CD4-positive, alpha-beta T cell treated with Interleukin-17A for 4 hours (primary cell): ENCODE measurements around the gene CLRN3.

Experiments used
- DNase-seq: peaks from one replicate; pipeline ENCODE4 v3.0.0-alpha.2; 2020; ENCODE audit warnings: mixed read lengths

CLRN3 gene, protein sequence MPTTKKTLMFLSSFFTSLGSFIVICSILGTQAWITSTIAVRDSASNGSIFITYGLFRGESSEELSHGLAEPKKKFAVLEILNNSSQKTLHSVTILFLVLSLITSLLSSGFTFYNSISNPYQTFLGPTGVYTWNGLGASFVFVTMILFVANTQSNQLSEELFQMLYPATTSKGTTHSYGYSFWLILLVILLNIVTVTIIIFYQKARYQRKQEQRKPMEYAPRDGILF

DNA sequence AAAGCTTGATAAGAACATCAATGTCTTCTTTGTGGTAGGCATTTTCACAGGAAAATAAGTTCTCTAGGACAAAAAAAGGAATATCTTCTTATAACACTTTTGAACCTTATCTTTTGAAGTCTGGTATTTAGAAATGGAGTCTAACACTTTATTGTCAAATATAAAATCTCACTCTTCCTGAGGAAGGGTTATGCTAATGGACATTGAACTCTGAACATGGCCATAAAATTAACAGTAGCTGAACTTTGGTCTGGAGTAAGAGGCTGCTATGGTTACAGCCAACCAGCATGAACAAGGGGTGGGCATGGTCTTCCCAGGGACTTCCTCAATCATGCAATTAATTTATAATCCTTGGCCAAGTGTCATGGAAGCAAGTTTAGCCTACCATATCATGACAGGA lies at the start of gene CLRN3:
Gene CLRN3, minus strand, starts transcription at position 199 of the 400 bp plus-strand sequence. Its CDS starts 157 bp downstream, at position 42.
- DNase-seq, result no peak

DNA sequence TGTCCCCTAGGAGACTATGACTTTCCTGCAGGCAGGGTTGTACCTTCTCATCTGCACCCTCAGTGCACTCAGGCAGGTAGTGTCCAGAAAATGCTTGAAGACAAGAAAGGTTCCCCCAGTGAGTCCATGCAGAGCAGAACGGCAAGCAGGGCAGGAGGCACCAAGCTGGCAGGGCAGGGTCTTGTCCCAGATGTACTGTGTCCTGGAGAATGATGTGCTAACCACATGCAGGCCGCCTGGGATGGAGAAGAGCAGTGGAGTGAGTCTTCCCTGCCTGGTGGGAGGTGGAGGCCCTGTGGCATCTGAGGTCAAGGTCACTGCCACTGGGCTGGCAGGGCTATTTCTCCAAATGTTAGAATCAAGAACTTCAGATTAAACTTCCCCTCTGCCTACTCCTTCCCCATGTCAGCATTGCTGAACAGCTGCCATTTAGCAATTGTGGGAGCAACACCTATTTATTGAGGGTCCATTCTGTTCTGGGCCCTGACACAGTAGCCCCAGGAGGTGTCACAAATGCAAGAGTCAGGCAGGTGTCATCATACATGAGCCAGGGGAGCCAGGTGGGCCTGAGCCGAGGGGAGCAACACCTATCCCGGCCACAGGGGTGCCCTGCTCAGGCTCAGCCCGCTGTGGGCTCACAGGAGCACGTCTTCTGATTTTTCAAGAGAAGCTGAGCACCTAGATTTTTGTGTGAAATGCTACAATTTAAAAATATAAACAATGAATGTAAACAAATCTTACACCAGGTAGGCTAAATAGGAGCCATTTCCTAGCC lies 48.3 kb upstream of the CLRN3 start:
- DNase-seq, result no peak

DNA sequence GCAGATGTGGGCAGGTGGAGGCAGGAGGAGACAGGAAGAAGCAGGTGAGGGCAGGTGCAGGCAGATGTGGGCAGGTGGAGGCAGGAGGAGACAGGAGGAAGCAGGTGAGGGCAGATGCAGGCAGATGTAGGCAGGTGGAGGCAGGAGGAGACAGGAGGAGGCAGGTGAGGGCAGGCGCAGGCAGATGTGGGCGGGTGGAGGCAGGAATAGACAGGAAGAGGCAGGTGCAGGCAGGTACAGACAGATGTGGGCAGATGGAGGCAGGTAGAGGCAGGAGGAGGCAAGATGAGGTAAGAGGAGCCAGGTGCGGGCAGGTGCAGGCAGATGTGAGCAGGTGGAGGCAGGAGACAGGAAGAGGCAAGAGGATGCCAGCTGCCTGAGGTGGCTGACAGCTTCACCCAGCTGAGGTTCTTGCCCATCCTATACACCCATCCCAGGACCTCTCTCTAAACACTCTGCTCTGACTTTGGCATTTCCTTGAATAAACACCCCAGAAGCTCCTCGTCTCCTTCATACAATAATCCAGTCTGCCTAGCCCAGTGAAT lies 47.1 kb upstream of the CLRN3 start:
- DNase-seq, result no peak

DNA sequence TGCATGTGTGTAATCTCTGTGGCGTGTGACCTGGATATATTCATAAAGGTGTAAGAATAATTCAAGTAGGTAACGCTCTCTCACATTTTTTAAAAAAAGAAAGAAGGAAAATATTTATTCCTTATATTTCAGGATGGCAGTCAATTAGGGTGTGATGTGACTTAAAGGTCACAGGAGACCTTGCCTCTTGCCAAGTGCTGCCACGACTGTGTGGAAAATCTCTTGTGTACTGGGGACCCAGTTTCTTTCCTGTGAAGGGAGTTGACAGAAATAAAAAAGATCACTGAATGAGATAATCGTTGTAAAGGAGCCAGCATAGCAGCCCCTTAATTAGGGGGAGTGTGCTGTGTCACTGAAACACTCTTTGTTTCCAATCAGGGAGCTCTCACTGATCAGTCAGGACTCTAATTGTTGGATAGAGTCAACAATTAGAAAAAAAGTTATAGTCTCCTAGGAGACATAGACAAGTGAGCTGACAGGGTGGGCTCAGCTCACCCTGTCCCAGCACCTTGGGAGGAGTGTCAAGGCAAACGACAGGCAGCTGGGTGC lies 45.2 kb upstream of the CLRN3 start:
- no peak for DNase-seq

DNA sequence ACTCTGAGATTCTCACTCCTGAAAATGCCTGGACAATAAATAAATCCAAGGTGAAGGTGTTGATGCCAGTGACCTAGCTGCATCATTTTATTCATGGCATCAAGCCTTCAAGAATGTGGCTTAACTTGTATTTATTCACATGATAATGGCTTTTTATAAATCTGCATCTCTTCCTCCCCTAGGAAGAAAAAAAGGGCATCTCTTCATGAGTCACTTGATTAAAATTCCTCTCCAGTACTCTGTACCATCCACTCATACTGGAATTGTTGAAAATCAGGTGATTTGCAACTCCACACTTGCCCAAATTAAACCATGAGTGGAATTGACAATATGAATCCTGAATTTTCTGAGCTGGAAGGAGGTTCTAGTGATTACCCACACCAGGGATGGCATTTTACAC lies 44.3 kb upstream of the CLRN3 start:
- no peak for DNase-seq

DNA sequence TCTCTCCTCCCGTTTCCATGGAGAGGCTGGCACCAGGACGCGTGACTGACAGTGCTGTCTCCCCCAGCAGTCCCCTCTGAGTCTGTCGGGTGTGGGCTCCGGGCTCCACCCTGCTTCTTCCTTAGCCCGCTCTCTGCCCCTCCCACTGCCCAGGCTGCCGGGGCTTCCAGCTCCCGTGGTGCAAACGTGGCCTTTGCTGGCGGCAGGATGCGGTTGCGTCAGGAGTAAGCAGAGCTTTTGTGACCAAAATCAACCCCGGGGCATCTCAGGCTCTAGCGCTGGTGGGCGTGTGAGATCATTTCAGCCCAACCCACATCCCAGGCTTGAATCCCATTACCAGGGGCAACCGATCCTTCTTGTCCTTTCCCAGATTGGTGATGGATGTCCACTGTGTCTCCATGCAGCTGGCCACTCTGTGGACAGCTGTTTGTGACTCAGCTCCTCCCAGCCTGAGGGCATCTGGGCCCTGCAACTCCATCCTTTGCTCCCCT lies 42.4 kb upstream of the CLRN3 start:
- DNase-seq, result no peak

DNA sequence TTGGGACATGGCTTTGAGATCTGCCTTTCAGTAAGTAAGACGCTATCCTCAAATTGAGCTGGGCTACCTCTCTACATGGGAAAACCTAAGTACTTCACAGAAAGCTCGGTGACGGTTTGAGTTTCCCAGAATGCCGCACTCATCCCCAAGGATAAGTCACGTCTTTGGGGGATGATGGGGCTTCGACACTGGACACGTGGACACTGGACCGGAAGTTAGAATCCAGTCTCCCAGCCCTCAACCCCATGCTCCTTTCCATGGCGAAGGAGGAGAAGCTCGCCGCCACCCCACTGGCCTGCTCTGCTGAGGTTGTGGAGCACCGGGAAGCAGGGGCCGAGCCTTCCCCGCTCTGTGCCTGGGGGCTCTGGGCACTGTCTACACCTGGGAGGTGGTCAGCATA lies 41.6 kb upstream of the CLRN3 start:
- DNase-seq, result no peak

DNA sequence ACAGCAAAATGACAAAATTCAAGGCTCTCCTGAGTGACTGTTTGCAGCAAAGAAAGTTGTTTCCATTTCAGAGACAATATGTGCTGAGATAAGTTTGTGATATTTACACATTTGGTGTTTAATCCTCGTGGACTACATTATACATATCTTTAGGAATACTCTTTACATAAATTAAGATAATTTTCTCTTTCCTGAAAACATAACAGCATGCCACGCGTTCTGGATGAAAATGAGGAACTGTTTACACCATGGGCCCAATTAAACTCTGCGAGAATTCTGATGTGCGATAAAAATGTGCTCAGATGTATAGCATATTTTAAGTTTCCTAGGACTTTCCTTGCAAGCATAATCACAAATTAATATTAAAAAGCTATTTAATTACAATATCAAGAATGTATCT lies 40.5 kb upstream of the CLRN3 start:
- DNase-seq, result no peak

DNA sequence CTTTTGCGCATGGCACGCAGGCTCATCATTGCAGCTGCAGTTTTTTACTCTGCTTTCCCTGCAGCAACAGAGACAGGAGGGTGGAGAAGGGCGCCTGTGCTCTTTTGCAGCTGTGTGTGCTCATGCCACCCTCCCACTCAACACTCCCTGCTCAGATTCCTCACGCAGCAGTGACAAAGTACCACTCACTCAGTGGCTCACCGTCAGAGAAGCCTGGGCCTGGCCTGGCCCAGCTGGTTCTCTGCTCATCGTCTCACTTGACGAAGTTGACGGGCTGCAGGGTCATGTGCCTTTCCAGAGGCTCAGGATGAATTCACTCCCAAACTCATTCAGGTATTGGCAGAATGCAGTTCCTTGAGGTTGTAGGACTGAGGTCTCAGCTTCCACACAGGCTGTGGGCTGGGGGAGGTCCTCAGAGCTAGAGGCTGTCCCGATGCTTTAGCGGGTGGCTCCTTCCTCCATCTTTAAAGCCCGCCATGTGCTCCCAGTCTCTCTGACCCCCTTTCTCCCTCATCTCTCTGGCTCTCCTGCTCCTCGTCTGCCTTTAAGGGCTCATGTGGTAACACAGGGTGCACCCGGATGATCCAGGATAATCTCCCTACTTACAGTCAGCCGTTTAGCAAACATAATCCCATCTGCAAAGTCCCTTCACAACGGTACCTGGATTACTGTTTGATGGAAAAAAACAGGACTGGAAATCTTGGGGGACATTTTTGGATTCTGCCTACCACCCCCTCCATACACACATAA lies 40.0 kb upstream of the CLRN3 start:
- no peak for DNase-seq

DNA sequence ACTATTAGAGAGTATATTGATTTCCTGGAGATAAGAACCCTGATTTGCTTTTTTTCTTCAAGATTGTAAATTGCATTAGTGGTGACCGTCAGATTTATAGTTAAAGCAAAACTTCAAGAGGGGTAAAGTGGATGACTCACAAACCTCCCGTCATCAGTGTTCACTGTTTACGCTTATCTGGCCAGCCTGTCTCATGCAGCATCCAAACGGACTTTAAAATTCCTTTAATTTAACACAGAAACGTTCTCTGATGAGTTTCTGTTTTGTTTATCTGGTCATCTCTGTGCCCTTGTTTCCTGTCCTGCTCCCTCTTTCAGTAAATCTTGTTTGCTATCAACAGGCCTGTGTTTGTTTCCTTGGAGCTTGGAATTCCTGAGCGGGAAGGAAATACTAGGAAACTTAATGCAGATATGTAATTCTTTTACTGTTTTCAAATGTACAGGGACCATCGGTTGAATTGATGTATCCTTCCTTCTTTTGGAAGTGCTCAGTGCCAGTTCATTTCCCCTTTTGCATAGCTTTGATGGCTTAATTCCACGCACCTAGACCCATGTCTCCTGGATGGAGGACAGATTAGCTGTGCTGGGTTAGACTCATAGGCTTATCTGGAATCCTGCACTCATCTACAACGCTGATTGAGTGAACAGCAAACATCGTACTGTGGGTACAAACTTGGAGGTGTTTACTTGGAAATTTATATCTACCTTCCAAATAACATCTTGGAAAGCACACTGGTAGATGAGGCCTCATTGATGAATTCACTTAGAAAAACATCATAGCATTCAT lies 35.5 kb upstream of the CLRN3 start:
- DNase-seq, result no peak

DNA sequence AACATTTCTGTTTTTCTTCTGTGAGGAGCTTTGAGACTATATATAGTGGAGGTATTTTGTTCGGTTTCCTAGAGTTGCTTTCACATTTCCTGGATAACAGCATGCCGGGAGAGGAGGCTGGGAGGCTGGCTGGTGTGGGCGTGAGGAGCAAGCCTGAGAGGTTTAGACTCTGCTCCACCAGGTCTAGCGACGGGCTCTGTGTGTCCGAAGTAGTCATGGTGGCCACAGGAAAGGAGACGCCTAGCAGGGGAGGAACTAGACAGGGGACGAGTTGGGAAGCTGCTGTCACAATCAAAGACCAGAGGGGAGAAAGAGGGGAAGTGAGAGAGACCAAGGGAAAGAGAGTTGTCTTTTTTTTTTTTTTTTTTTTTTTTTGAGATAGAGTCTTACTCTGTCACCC lies 33.7 kb upstream of the CLRN3 start:
- DNase-seq, result no peak

DNA sequence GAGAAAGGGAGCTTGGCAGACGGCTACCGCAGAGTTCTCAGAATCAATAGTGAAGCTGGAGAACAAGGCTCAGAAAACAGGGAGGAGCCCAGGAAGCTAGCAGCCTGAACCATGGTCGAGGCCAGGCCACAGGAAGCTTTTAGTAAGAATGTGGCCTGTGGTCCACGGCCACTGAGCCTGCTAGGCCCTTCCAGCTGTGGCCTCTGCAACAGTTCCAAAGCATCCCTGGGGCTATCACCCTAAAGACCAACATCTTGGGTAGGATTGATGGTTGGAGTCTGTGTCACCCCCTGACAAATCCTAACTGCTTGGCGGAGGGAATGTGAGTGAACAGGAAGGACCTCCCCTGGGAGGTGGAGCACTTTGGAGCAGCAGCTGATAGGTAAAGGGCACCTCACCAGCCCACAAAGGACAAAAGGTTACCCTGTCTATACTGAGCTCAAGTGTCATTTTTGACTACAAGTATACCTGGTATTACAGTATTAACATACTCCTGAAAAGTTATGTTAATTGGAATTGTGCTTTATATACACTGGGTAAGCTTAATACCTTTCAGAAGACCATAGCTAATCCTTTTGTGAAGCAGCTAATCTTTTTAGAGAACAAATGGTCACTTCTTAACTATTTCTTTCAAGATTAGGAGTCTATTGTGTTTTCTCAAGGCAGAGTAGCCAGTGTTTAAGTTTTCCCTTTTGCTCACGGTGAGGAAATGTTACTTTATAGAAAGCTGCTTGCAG lies 32.9 kb upstream of the CLRN3 start:
- DNase-seq, result no peak

DNA sequence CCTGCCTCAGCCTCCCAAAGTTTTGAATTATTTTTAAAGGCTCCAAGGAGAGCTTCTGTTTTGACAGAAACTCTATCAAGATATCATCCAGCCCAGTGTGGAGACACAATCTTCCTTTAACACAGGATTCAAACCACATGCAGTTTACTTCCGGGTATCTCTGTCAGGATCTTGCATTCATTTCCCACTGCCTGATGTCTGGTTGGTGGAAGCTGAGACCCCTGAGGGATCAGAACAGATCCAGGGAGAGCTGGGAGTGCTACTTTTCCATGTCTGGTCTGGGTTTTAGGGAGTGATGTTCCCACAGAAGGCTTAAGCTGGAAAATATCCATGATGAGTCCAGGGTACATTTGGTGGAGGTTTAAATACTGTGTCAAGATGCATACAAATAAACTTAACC lies 30.9 kb upstream of the CLRN3 start:
- no peak for DNase-seq

DNA sequence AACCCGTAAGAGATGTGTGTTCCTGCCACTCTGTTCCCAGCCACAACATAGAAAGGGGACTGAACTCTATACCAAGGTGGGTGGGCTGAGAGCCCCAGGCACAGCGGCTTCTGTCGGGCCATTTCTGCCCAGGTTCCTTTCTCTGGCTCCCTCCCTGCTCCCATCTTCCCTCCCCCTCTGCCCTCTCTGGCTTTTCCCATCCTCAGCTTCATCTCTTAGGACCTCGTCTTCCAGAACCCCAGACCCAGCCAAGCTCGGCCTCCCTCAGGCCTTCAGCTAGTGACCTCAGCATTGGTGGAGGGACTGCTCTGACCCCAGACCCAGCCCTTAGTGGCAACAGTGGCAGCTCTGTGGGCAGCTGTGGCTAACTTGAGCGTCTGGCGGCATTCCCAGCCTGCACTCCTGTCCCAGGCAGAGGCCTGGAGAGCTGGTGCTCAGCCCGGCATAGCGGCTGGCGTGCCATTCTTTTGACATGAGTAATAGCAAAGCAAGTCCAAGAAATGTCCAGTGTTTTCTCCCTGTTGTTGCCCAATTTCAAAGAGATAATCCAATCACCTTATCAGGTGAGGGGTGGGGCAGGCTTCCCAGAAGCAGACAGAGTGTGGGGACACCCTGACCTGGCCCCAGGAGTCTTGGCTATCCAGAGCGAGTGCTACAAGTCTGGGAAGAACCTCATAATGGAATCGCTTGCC lies 30.1 kb upstream of the CLRN3 start:
- no peak for DNase-seq

DNA sequence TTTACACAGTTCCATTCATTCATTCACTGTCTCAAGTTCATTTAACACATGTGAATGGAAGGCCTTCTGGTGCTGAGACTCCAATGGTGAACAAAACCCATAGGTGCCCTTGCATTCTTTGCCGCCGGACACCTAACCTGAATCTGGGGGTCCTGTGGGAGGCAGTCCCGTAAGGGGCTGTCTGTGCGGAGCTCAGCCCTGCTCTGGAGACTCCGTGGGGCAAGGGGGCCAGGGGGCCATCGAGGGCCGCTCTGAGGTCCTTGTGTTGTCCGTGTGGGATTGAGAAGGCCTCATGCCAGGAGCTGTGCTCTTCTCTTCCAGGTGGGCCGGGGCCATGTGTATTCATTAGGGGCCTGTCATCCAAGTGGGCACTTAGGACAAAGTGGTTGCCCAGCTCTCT lies 29.5 kb upstream of the CLRN3 start:
- DNase-seq, result no peak

DNA sequence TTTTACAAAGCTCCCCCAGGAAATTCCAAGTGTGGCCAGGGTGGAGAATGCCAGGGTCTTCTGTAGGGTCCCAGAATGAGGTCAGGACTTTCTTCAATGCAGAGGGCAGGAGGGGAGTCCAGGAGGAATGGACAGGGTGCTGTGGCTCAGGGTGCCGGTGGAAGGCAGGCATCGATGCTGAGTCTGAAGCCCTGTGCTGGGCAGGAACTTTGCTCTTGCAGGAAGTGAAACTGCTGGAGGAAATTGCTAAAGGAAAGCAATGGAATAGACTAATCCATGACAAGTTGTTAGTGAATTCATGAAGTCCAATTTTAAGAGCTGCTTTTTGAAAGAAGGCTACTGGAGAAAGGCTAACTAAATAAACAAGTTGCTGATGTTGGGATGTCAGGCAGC lies 29.0 kb upstream of the CLRN3 start:
- no peak for DNase-seq

DNA sequence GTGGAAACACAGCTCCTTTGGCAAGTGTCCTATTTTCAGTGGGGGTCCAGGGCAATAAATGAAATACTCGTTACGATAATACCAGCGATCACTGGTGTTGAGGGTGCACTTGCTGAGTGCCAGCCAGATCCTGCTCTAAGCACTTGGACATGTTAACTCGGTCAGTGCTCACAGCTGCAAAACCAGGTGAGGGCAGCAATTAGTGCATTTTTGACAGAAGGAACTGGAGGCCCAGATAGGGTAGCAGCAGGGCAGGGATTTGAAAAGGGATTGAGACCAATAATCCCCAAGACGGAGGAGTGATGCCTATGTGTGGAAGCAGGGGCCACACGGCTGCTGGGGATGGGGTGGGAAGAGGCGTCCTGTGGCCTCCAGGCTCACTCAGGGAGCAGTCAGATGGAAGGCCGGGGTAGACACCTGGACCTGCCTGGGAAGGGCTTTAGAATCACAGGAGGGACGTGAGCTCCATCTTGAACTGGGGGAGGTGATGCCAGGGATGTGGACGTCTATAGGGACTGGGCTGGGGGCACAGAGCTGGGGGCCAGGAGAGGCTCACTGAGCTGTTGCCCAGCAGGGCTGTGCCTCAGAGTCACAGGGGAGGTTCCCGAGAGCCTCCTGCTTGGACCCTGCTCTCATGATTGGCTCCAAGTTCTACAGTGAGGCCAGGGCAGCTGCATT lies 28.5 kb upstream of the CLRN3 start:
- no peak for DNase-seq

DNA sequence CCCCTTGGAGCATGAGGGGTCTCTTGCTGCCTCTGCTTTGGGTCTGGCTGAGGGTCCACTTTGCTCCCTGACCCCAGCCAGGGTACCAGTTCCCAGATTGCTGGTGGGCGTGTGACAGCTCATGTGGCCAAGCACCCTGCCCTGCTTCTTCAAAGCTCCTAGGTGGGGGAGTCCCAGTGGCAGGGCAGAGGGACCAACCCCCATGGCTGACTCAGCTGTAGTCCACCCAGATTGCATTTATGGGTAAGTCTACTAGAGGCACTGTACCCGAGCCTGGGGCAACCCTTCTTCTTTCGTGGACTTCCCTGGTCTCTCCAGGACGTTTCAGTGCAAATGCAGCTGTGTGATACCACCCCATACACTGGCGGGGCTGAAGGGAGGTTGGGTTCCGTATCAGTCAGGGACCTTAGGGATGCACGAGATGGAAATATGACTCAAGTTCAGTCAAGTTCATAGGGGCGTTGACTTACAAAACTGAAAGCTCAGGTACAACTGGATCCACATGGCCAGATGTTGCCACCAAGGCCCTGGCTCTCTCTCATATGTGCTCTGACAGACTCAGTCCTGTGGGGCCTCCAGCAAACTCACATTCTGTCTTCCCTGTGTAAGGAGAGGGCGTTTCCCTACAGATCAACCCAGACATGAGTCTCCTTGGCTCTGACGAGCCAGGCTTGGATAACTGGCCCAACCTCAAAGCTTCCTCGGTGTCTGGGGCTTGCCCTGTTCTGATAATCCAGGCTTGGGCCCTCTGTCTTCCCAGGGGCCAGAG lies 27.7 kb upstream of the CLRN3 start:
- no peak for DNase-seq

DNA sequence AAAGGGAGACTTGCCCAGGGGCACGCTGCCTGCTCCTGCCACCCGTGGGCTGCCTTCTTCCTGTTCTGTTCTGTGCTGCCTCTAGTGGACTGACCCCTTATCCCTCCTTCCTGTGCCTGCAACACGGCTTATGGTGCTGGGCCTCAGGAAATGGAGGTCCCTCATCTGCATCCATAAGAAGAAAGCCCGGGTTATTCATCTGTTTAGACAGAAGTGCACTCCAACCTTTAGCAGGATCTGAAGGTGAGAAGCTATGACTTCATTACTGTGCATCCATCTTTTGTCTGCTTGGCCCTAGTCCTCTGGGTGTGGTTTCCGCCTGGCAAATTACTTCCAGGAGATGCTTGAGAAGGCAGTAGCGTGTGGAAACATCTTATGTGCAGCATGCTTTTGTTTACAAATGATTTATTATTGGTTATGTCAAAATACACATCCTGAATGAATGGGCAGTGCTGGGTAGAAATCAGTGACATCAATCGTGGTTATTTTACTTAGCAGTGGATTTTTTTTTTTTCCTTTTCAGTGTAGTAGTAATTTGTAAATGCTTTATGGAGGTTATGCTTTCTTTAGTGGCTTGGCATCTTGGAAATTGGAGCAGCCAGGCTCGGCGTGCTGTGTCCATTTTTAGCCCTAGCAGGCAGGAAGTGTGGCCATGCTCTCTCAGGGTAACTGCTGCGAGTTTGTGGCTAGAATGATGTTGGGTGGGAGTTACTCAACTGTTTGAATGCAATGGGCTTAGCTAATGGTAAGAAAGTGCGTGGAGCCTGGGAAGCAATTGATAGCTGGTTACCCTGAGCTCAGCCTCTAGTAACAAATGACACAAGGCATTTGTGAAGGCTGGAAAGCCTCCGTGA lies 26.9 kb upstream of the CLRN3 start:
- no peak for DNase-seq
